Measurements from ENCODE around the gene GDF15. TPM values are rescaled to one million over a fixed set of nuclear protein-coding genes. Genes with fewer than 3 reads are reported as not detected.
A peak's percentile ranks its signal among the peaks of the same experiment; 100 is the strongest.

GDF15 gene
- total RNA-seq, 4 donors from 2014 or later = 1.4 to 2.7 TPM; not detected in 2

GRCh38 chr19:18389726-18390064 lies 3.7 kb downstream of the GDF15 start:
- peaks cover 0 to 11% (median 0%) of the 10 kb centered on the region in 3 donors for H3K27me3 ChIP-seq
- DNase-seq = no peak
- intact Hi-C loops (cut with DNase I; ENCODE audit: low total_unique reads) = loop anchor here (5.0 kb wide), 1 partner anchor 37 kb away; no protein-coding TSS in a partner anchor
- no peak overlapping the region for H3K27ac ChIP-seq
- no peak overlapping the region for H3K4me3 ChIP-seq
- no peak for ATAC-seq
- no peaks in the 10 kb centered on the region for H3K9me3 ChIP-seq
- in situ Hi-C loops (cut with MboI; ENCODE audit: low sequenced_read_pairs in 4 of 4) = no loop called here
- peaks cover 0 to 9% of the 10 kb centered on the region in 2 donors for H3K4me1 ChIP-seq
- H3K36me3 ChIP-seq = no peaks in the 10 kb centered on the region
- TF ChIP-seq POLR2A (IDR thresholded peaks at IDR 0.05) (no peak), CTCF (IDR thresholded peaks at IDR 0.05 in 4 of 5, conservative IDR thresholded peaks at IDR 0.05 in 1 of 5) (no peak)

- intact Hi-C loops (cut with DNase I; ENCODE audit: low total_unique reads) = loop anchor here (5.0 kb wide), 1 partner anchor 38 kb away; no protein-coding TSS in a partner anchor
- in situ Hi-C loops (cut with MboI; ENCODE audit: low sequenced_read_pairs in 4 of 4) = no loop called here
- DNase-seq (no peak), ATAC-seq (no peak)
- Histone ChIP-seq H3K36me3 (no peaks in the 10 kb centered on the region), H3K4me3 (no peak overlapping the region), H3K27ac (no peak overlapping the region), H3K27me3 (peaks cover 0 to 6% (median 0%) of the 10 kb centered on the region in 3 donors), H3K9me3 (no peaks in the 10 kb centered on the region), H3K4me1 (peaks cover 0 to 9% of the 10 kb centered on the region in 2 donors)
- no peak for TF ChIP-seq POLR2A (IDR thresholded peaks at IDR 0.05)
- no peak for TF ChIP-seq CTCF (IDR thresholded peaks at IDR 0.05 in 4 of 5, conservative IDR thresholded peaks at IDR 0.05 in 1 of 5)
Measured at GRCh38 chr19:18390065-18390907, 4.3 kb downstream of the GDF15 start.

- H3K36me3 ChIP-seq = no peaks in the 10 kb centered on the region
- DNase-seq = no peak
- H3K27ac ChIP-seq = no peak overlapping the region
- no peak overlapping the region for H3K4me3 ChIP-seq
- TF ChIP-seq CTCF (IDR thresholded peaks at IDR 0.05 in 4 of 5, conservative IDR thresholded peaks at IDR 0.05 in 1 of 5) = no peak
- TF ChIP-seq POLR2A (IDR thresholded peaks at IDR 0.05) = no peak
- no peaks in the 10 kb centered on the region for H3K27me3 ChIP-seq
- no peaks in the 10 kb centered on the region for H3K9me3 ChIP-seq
- H3K4me1 ChIP-seq = peaks cover 0 to 6% of the 10 kb centered on the region in 2 donors
- intact Hi-C loops (cut with DNase I; ENCODE audit: low total_unique reads) = loop anchor here (5.0 kb wide), 1 partner anchor 39 kb away; no protein-coding TSS in a partner anchor
- ATAC-seq = no peak
- in situ Hi-C loops (cut with MboI; ENCODE audit: low sequenced_read_pairs in 4 of 4) = no loop called here
Measured at GRCh38 chr19:18391509-18392075, 5.6 kb downstream of the GDF15 start.

- Histone ChIP-seq H3K27me3 (no peaks in the 10 kb centered on the region), H3K36me3 (no peaks in the 10 kb centered on the region), H3K4me1 (peaks cover 0 to 10% of the 10 kb centered on the region in 2 donors), H3K9me3 (no peaks in the 10 kb centered on the region), H3K27ac (no peak overlapping the region), H3K4me3 (no peak overlapping the region)
- TF ChIP-seq POLR2A (IDR thresholded peaks at IDR 0.05) (no peak), CTCF (IDR thresholded peaks at IDR 0.05 in 4 of 5, conservative IDR thresholded peaks at IDR 0.05 in 1 of 5) (no peak)
- DNase-seq (peak in 1 of 2 donors; percentile 35), ATAC-seq (no peak)
- in situ Hi-C loops (cut with MboI; ENCODE audit: low sequenced_read_pairs in 4 of 4) (no loop called here), intact Hi-C loops (cut with DNase I; ENCODE audit: low total_unique reads) (loop anchor here (5.0 kb wide), 1 partner anchor 40 kb away; no protein-coding TSS in a partner anchor)
Measured at GRCh38 chr19:18392417-18392816, 6.5 kb downstream of the GDF15 start.
